Adrenal gland (tissue), 12 donors: Measurements from ENCODE around the gene FFAR2. TPM values are rescaled to one million over a fixed set of nuclear protein-coding genes. Genes with fewer than 3 reads are reported as not detected.
A peak's percentile ranks its signal among the peaks of the same experiment; 100 is the strongest.

ENCODE experiments used
- DNase-seq, 7 donors: peaks; one replicate each; pipeline ENCODE4 v3.0.0-alpha.2; 2019 to 2020
- H3K27ac ChIP-seq, 5 donors: fragments of 200-600 bp; sonication (generic) in 4 of 5; 1 replicate in 3 of 5; 2 replicates in 2 of 5; pipeline versions ENCODE4 v1.5.1 to v1.8.0; 2016 to 2020; ENCODE audit warnings: mild to moderate bottlenecking in 1 of 5
- H3K27me3 ChIP-seq: fragments of 200-600 bp; 2 replicates; pipeline ENCODE4 v1.8.0; 2021
- H3K36me3 ChIP-seq, 2 donors: fragments of 200-600 bp; replicated peaks in 1 of 2; 1 replicate in 1 of 2; 2 replicates in 1 of 2; pipeline versions ENCODE4 v1.5.1 to v1.8.0; 2018 to 2022
- H3K4me1 ChIP-seq, 2 donors: fragments of 200-600 bp; replicated peaks in 1 of 2; 1 replicate in 1 of 2; 2 replicates in 1 of 2; pipeline versions ENCODE4 v1.5.1 to v1.8.0; 2018 to 2021
- H3K4me3 ChIP-seq, 4 donors: fragments of 200-600 bp; sonication (generic) in 3 of 4; one replicate each; pipeline ENCODE4 v1.5.1; 2016 to 2018
- H3K9me3 ChIP-seq, 3 donors: fragments of 200-600 bp; sonication (generic) in 1 of 3; replicated peaks in 1 of 3; 1 replicate in 2 of 3; 2 replicates in 1 of 3; pipeline versions ENCODE4 v1.5.1 to v1.8.0; 2016 to 2021
- CTCF ChIP-seq, 6 experiments: fragments of 450-650 bp in 4 of 6; fragments of 200-600 bp in 2 of 6; sonication (generic) in 1 of 6; IDR thresholded peaks; 1 replicate in 5 of 6; 2 replicates in 1 of 6; pipeline versions ENCODE4 v1.5.1 to v1.8.0; 2016 to 2021; ENCODE audit warnings: antibody characterized with exemption in 6 of 6, mild to moderate bottlenecking in 2 of 6, moderate library complexity in 1 of 6
- POLR2A ChIP-seq, 2 donors: fragments of 450-650 bp; IDR thresholded peaks; one replicate each; pipeline ENCODE4 v1.6.1; 2017; ENCODE audit warnings: antibody characterized with exemption in 2 of 2, mild to moderate bottlenecking in 2 of 2, moderate library complexity in 1 of 2
- WGBS, 4 donors: extraction: QIAGEN DNeasy Blood & Tissue Kit in 2 of 4; methylation state at CpG; one replicate each; pipeline versions ENCODE4 v1.1.5 to v1.1.7; 2013 to 2017; 5-methylcytosine and 5-hydroxymethylcytosine counted together
- intact Hi-C, 2 donors: fragments of 100-400 bp; cut with DNase I; formaldehyde crosslinking; loops; one replicate each; pipeline versions ENCODE4 v1.14.1 to v1.15.0; 2022 to 2023
- polyA plus RNA-seq, 3 donors: library from polyadenylated mRNA; stranded (reverse); fragments of 200-250 nt in 2 of 3; fragments of 350-450 nt in 1 of 3; fragmentation: Illumina TruSeq in 1 of 3; extraction: RNeasy Lipid Tissue Mini Kit (QIAGEN cat#74804) in 1 of 3; gene quantifications; one replicate each; pipeline ENCODE4 v1.2.3, GENCODE V29; 2013 to 2014
- total RNA-seq, 9 donors: library from RNA; depleted of rRNA in 4 of 9; stranded (reverse); fragments of >200 nt in 4 of 9; fragments of 120-200 nt in 1 of 9; fragmentation: NEBNext Ultra II Directional in 1 of 9; extraction: Animal tissue kit (Norgen Biotek cat#: 25700) in 1 of 9; gene quantifications; one replicate each; pipeline versions ENCODE4 v1.1.0 to v1.2.4, GENCODE V29; 2013 to 2023
- donor health status: healthy with polysubstance abuse.
- donor health status: Bipolar disorder and iron deficiency.
- donor health status: DM: yes; HTN: yes; CAD: no.
- donor health status: DM: no; HTN: no; CAD: no.
- donor health status: DM: no; HTN: no; CAD: no.
- donor health status: DM: yes; HTN: yes; CAD: no.

Gene FFAR2
- total and polyA plus RNA-seq, 12 donors, result 0.11 to 0.88 (median 0.37) TPM; not detected in 6

DNA sequence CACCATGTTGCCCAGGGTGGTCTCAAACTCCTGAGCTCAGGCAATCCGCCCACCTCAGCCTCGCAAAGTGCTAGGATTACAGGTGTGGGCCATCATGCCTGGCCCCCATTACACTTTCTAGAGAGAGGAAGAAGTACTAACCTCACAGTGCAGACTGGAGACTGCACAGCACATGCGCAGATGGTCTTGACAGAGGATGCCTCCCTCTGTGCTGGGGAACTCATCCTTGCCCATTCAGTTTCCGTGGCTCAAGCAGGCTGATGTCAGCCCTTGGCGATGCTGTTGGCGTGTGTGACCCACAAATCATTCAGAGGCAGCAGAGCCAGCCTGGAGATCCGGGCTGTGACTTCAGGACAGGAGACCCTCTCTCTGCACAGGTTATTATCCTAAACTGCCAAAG lies 14.6 kb upstream of the FFAR2 start:
- intact Hi-C loops, result no loop called here
- Histone ChIP-seq H3K9me3 (no peaks in the 10 kb centered on the region), H3K36me3 (no peaks in the 10 kb centered on the region), H3K4me3 (no peak overlapping the region), H3K4me1 (peaks cover 11 to 36% of the 10 kb centered on the region in 2 donors), H3K27me3 (no peaks in the 10 kb centered on the region), H3K27ac (no peak overlapping the region)
- DNase-seq, result no peak
- 77 to 95% (median 89%) methylated on average over 3 to 7 of the region's 7 CpGs for WGBS, 4 donors
- no peak for TF ChIP-seq POLR2A (IDR thresholded peaks at IDR 0.05)
- no peak for TF ChIP-seq CTCF (IDR thresholded peaks at IDR 0.05)

- 76 to 86% (median 81%) methylated on average over 2 to 3 of the region's 3 CpGs for WGBS, 4 donors
- H3K27ac ChIP-seq, result peak overlapping the region in 2 of 5 donors; percentile 52 to 84
- peaks cover 11 to 36% of the 10 kb centered on the region in 2 donors for H3K4me1 ChIP-seq
- H3K9me3 ChIP-seq, result no peaks in the 10 kb centered on the region
- no peaks in the 10 kb centered on the region for H3K27me3 ChIP-seq
- TF ChIP-seq CTCF (IDR thresholded peaks at IDR 0.05), result no peak
- TF ChIP-seq POLR2A (IDR thresholded peaks at IDR 0.05), result no peak
- no peaks in the 10 kb centered on the region for H3K36me3 ChIP-seq
- intact Hi-C loops, result no loop called here
- DNase-seq, result no peak
- no peak overlapping the region for H3K4me3 ChIP-seq
Measured at GRCh38 chr19:35435896-35436295, 12.2 kb upstream of the FFAR2 start.

DNA sequence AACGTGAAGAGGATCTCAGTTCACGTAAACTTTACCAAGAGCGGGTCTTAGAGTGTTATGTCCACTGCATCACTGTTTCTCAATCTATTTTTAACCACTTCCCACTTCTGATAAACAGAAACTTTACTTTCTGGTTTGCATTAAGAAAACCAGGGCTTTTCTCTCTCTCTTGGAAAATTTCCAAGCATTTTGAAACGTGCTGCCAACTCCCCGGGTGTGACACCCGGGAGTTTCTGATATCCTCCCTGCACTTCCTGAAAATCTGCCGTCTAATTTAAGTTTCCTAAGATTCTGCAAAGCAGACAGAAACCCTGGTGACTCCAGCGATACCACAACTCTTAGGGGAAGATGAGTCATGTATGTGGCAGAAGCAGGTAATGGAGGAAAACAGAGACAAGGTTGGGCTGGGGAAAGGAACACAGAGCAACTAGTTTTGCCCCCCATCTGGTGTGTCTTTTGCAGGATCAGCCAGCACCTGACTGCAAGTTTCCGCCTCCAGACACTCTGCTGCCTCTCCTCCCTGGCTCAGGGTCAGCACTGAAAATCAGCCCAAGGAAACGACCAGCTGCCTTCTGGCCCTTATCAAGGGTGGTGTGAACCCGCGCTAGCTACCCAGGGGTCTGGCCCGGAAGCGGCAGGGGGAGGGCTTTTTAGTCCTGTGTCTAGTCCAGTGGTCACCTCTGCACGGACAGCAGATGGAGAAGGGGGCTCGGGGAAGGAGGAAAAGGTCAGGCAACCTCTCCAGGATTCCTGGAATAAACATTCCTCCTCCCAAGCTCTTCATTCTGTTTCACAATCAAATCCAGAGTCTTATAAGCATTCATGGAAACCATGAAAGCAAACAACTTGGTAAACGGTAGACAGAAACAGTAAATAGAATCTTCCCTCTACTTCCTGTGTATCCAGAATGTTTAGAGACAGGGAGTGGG lies 11.3 kb upstream of the FFAR2 start:
- H3K27ac ChIP-seq, result peak overlapping the region in 3 of 5 donors; percentile 5 to 84 (median 52)
- intact Hi-C loops, result no loop called here
- H3K4me3 ChIP-seq, result no peak overlapping the region
- H3K27me3 ChIP-seq, result no peaks in the 10 kb centered on the region
- 11 to 15% (median 14%) methylated on average over 16 to 17 of the region's 17 CpGs for WGBS, 4 donors
- peaks cover 11 to 37% of the 10 kb centered on the region in 2 donors for H3K4me1 ChIP-seq
- DNase-seq, result peak in 6 of 7 donors; percentile 22 to 64 (median 42)
- no peaks in the 10 kb centered on the region for H3K36me3 ChIP-seq
- TF ChIP-seq POLR2A (IDR thresholded peaks at IDR 0.05) (no peak), CTCF (IDR thresholded peaks at IDR 0.05) (no peak)
- no peaks in the 10 kb centered on the region for H3K9me3 ChIP-seq

GRCh38 chr19:35437406-35437951 lies 10.6 kb upstream of the FFAR2 start:
- TF ChIP-seq POLR2A (IDR thresholded peaks at IDR 0.05) (no peak), CTCF (IDR thresholded peaks at IDR 0.05) (no peak)
- intact Hi-C loops, result no loop called here
- H3K9me3 ChIP-seq, result no peaks in the 10 kb centered on the region
- H3K36me3 ChIP-seq, result no peaks in the 10 kb centered on the region
- H3K4me3 ChIP-seq, result no peak overlapping the region
- H3K27me3 ChIP-seq, result no peaks in the 10 kb centered on the region
- 78 to 90% (median 86%) methylated on average over 13 to 15 of the region's 15 CpGs for WGBS, 4 donors
- DNase-seq, result no peak
- H3K4me1 ChIP-seq, result peaks cover 11 to 39% of the 10 kb centered on the region in 2 donors
- peak overlapping the region in 3 of 5 donors; percentile 5 to 84 (median 52) for H3K27ac ChIP-seq
